ENCODE results near the gene CCDC78.

Gene CCDC78

DNA sequence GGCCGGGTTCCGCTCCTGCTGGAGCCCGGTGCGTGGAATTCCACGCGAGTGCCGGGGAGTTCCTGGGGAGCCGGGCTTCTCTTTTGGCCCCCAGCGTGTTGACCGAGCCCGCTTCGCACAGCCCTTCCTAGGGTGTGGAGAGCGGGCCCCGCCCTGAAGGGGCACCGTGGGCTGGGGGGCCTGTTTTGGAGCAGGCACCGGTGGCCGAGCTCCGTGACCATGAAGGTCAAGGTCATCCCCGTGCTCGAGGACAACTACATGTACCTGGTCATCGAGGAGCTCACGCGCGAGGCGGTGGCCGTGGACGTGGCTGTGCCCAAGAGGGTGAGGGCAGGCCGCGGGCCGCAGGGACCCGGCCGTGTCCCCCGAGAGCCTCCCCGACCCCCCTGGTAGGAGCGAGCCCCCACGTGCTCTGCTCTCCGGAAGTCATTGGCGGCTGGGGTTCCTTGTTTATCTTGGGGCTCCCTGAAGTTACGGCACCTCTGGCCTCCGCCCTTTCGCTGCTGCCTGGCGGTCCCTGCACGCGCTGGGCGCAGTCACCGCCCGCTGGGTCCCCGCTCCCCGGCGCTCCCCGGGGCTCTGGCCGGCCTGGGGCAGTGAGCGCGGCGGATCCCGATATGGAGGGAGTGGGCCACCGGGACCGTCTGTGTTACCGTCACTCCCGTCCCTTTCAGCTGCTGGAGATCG, 1.2 kb upstream of the CCDC78 start:
- H3K4me3 ChIP-seq (ENCODE audit: low read depth, low read length): peak overlapping the region; percentile 81
- DNase-seq (ENCODE audit: low read depth): no peak

DNA sequence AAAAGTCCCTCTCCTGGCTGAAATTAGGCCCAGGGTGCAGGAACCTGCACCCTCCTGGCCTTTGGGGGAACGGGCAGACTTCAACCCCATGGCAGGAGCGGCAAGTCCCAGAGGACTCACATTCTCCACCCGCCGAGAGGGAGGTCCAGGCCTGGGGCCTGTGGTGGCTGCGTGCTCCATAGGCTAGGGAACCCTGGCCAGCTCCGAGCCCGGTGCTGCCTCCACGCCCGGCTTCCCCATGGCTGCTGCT, 130 bp downstream of the CCDC78 start:
- no peak for DNase-seq (ENCODE audit: low read depth)
- H3K4me3 ChIP-seq (ENCODE audit: low read depth, low read length): no peak overlapping the region

DNA sequence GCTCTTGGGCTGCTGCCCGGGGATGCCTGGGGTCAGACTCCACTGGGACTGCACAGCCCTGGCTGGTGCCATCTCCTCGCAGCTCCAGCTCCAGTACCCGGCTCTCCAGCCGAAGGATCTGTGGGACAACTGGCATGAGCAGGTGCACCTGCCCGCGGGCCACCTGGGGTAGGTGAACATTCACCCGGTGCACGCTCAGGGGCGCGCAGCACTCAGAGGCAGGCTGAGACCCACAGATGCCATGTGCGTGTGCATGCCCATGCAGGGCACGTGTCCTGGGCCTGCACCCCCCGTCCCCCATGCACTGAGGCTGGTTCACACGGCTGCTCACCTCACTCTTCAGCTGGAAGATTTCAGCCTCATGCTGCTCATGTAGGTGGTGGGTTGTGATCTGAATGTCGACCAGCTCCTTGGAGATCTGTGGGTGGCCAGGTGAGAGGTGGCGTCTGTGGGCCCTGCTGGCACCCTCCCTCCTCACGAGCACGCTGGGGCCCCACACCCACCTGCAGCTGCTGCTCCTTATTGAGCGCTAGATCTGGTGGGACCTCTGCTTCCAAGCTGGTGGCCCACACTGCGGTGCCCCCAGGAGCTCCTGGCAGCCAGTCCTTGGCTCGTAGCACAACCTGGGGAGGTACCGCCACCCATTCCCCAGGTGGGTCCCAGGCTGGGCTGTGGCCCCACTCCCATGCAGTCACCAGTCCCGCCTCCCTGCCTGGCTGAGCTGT, 618 bp downstream of the CCDC78 start:
- no peak overlapping the region for H3K4me3 ChIP-seq (ENCODE audit: low read depth, low read length)
- no peak for DNase-seq (ENCODE audit: low read depth)

DNA sequence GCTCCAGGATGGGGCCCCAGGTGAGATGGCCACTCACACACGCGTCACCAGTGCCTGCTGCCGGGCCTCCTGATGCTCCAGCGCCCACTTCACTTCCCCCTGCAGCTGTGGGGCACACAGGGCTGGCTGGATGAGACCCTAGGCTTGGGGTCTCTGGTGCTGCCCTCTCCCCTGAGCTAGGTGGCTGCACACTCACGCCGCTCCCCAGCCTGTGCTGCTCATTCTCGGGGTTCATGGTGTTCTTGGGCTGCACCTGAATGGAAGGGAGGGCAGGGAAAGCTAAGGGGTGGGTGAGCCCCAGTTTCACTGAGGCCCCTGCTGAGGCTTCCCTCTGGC, 1.2 kb downstream of the CCDC78 start:
- no peak overlapping the region for H3K4me3 ChIP-seq (ENCODE audit: low read depth, low read length)
- DNase-seq (ENCODE audit: low read depth): no peak

DNA sequence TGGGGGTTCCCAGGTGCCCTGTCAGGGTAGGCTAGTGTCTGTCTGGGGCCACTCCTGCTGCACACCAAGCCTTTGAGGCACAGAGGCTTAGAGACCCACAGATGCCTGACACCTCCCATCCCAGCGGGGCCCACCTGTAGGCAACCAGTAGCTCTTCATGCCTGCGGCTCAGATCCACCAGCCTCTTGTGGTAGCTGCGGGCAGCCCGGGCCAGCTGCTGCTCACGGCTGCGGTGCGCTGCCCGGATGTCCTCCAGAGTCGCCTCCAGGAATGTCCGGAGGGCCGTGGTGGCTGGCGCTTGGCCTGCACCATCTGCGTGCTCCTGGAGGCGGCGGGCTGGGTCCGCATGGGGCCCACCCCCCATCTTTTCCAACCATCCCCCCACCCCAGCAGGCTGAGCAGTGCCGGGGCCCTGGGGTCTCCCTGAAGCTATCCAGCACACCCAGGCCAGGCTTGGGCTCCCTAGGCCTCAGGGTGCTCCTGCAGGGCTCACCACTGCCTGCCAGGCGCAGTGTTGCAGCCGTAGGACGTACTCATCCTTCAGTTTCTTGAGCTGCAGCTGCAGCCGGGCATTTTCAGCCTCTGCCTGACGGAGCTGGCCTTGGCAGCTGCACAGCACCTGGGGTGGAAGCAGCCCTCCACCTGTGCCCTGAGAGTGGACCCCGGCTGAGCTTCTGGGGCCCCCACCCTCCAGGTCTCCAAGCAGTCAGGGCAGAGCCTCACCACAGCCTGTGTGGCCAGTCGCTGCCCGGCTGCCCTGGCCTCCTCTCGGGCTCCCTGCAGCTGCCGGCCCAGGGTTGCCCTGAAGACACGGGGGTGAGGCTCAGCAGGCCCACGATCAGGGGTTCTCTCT, 1.8 kb downstream of the CCDC78 start:
- no peak overlapping the region for H3K4me3 ChIP-seq (ENCODE audit: low read depth, low read length)
- no peak for DNase-seq (ENCODE audit: low read depth)

DNA sequence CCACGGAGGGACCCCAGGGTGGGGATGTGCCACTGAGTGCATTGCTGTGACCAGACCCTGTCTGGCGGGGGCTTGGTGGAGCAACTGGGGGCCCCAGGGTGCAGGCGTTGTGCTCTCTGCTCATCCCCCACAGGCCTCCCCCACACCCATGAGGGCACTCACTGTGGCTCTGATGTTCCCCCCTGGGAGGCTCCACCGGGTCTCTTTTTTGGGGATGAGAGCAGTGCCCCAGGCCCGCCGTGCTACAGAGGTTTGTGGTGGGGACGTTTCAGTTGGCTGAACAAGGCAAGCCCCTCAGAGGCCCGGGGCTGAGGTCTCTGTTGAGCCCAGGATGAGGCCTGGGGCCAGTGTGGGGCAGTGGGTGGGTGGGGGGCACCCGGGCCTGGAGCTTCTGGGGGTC, 2.5 kb downstream of the CCDC78 start:
- no peak overlapping the region for H3K4me3 ChIP-seq (ENCODE audit: low read depth, low read length)
- DNase-seq (ENCODE audit: low read depth): no peak

DNA sequence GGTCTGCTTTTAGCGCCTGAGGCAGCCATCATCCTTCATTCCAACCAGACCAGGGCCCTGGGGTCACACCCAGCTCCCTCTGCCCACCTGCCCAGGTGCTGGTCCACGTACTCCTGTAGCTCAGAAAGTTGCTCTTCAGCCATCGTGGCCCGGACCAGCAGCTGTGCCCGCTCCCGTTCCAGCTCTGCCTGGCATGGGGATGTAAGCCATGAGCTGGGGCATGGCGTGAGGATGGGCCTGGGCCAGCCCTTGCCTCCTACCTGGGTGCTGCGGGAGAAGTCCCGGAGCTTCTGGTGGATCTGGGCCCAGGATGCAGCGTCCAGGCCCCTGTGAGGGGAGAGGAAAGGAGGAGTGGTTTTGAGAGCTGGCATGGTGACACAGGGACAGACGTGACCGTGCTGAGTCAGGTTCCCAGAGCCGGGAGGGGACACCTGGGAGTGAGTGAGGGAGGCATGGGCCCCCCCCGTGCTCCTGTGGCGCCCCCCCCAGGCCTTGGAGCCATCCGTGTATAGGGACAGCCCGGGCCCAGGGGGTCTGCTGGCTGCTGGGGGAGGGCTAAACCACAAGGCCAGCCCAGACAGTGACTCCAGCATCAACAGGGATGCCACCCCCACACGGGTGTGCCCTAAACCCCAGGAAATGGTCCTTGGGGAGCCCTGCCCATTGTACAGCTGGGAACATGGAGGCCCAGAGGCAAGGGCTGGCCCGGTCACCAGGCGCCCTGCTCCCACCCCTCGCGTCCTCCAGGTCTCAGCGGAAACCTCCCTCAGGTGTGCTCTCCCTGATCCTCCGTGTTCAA, 3.2 kb downstream of the CCDC78 start:
- no peak for DNase-seq (ENCODE audit: low read depth)
- H3K4me3 ChIP-seq (ENCODE audit: low read depth, low read length): no peak overlapping the region

DNA sequence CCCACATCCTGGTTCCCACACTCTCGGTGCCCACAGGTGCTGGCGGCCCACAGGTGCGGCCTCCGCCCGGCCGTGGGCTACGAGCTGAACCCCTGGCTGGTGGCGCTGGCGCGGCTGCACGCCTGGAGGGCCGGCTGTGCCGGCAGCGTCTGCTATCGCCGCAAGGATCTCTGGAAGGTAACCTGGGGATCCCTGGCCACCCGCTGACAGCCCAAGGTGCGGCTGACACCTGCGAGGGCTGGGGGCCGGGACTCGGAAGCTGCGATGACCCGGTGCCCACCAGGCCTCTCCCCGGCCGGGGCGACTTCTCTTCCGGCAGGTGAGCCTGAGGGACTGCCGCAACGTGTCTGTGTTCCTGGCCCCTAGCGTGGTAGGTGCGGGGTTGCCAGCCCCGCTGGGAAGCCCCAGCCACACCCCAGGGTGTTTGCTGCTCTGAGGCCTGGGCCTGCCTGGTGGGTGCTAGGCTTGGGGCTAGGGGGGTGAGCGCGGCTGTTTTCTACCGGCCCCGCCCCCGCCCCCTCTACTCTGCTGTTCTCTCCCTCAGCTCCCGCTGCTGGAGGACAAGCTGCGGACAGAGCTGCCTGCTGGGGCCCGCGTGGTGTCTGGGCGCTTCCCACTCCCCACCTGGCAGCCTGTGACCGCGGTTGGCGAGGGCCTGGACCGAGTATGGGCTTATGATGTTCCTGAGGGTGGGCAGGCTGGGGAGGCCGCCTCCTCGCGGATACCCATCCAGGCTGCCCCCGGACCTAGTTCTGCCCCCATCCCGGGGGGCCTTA, 4.3 kb downstream of the CCDC78 start:
- peak overlapping the region; percentile 78 for H3K4me3 ChIP-seq (ENCODE audit: low read depth, low read length)
- no peak for DNase-seq (ENCODE audit: low read depth)

DNA sequence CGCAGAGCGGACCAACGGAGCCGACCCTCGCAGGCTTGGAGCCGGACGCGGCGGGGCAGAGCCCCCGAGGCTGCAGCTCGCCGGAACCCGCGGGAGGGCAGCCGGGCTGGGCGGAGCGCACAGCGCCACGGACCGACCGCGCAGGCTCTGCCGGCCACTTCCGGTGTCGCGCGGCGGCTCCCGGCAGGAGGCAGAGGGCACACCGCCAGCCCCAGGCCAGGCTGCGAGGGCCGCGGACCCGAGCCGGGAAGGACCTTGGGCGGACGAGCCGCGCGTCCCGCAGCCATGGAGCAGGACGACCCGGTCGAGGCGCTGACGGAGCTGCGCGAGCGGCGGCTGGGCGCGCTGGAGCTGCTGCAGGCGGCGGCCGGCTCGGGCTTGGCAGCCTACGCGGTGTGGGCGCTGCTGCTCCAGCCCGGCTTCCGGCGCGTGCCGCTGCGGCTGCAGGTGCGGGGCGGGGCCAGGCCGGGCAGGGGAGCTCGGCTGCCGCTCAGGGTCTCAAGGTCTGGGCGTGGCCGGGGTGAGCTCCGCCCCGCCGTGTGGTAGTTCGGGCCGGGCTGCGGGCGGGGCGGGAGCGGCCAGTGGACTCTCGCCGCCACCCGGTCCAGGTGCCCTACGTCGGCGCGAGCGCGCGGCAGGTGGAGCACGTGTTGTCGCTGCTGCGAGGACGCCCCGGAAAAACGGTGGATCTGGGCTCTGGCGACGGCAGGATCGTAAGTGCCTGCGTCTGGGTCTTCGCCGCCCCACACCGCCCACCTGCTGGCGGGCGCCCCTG, 5.1 kb downstream of the CCDC78 start, which contains the start of gene ANTKMT:
Gene ANTKMT, plus strand, starts transcription at position 157 of the 775 bp plus-strand sequence. Its CDS starts 129 bp downstream, at position 286.
- peak within 1 kb of the TSS; percentile 78 for H3K4me3 ChIP-seq (ENCODE audit: low read depth, low read length)
- DNase-seq (ENCODE audit: low read depth): no peak

DNA sequence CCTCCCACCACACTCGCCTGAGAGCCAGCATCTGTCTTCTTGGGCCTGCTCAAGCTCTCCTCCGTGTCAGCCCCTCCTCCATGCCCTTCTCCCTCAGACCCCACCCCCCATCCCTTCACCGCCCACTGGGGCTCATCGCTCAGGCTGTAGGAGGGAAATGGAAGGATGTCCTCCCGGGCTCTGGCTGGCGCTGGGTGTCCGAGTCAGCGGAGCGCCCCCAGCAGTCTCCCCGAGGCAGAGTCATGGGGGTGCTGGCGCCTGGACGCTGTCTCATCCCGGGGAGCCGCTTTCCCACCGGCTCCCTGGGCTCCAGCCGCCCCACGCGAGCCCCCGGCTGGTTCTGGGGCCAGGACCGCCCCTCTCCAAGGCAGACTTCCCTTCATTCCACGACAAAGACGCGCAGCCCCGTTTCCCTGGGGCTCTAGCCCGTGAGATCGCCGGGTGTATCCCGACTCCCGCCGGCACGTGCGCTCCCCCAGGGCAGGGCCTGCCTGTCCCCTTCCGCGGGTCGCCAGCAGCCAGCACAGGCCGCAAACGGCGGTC, 5.7 kb downstream of the CCDC78 start:
- peak; percentile 46 for DNase-seq (ENCODE audit: low read depth)
- peak overlapping the region; percentile 78 for H3K4me3 ChIP-seq (ENCODE audit: low read depth, low read length)

DNA sequence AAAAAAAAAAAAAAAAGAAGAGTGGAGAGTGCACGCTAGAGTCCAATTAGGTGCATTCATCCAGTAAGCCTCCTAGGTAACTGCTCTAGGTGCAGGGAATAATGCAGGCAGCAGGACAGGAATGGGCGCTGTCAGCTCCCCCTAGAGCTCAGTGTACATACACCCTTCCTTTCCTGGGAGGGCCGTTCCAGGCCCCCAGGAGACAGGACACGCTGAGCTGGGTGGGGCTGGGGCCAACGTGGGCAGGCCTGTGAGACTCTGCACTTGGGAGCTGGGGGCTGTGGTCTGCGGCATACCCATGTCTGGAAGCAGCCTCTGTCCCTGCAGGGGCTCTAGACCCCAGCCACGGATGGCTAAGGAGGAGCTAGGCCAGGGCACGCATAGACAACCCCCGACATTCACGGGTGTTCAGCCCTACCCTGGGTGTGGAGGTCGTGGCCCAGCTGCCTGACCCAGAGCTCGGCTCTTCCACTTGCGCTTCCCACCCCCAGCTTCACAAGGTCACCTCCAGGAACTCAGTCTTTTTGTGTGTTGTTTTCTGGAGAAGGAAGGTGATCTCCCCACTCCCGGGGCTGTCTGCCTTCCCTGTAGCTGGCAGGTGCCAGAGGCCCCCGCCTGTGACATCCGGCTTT, 6.3 kb downstream of the CCDC78 start:
- no peak for DNase-seq (ENCODE audit: low read depth)
- peak overlapping the region; percentile 78 for H3K4me3 ChIP-seq (ENCODE audit: low read depth, low read length)

DNA sequence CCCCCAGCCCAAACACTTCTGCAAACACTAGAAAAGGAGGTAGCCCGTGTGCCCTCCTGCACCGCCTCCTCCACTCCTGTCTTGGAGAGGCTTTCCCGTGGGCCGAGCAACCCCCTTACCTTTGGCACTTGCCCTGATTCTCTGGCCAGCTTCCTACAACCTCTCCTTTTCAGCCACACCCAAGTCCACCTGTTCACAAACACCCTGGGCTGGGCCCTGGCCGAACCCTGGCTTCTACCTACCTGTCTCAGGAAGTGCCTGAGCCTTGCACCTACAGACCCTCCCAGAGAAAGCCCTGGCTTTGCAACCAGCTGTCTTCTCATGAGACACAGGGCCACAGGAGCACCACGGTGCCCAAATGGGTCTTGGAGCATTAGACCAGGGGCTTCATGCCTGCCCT, 7.3 kb downstream of the CCDC78 start:
- DNase-seq (ENCODE audit: low read depth): no peak
- no peak overlapping the region for H3K4me3 ChIP-seq (ENCODE audit: low read depth, low read length)

DNA sequence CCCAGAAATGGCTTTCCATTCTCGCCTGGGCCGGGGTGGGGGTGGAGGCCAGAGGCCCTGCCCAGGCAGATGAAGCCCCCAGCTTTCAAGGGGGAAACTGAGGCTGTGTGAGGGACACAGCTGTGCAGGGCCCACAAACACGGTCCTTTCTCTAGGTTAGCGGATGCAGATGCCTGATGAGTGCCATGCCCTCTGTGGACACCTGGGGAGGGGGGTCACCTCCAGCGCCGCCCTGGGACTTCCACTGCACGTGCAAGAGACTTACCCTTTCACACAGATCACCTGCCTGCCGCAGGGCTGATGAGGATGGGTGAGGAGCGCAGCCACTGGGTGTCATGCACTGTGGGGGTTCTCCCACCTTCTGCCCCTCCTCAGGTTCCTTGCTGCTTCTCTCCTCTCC, 7.9 kb downstream of the CCDC78 start:
- no peak overlapping the region for H3K4me3 ChIP-seq (ENCODE audit: low read depth, low read length)
- DNase-seq (ENCODE audit: low read depth): no peak

DNA sequence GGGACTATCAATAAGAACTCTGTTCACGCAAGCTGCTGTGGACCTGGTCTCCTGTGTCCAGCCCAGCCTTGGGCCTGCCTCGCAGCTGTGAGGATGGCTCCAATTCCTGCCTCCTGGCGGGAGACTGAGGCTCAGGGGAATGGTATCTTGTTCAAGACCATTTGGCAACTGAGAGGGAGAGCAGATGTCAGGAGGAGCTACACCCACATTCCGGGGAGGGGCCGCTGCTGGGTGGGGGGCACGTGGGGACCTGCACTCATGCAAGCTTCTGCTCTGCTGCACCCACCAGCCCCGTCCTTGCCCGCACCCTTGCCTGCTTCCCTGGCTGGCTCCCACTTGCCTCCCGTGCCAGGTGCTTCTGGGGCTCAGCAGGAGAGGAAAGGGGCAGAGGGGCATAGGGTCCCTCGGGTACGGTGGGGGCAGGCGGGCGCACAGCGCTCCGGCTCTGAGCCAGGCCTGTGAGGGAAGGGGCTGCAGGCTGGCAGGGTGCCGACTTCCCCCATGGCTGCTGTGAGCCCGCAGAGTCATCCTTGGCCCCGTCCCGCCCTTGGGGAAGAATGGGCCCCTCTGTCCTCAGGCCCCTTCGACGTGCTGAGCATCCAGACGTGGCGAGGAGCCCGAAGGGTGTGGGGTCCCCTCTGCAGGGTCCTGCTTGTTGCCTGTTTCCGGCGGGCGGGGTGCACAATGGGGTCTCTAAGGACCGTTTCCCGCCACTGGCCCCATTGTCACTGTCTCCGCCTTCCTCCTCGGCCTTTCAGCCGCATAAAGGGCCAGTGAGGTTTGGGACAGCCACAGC, 8.6 kb downstream of the CCDC78 start:
- H3K4me3 ChIP-seq (ENCODE audit: low read depth, low read length): no peak overlapping the region

DNA sequence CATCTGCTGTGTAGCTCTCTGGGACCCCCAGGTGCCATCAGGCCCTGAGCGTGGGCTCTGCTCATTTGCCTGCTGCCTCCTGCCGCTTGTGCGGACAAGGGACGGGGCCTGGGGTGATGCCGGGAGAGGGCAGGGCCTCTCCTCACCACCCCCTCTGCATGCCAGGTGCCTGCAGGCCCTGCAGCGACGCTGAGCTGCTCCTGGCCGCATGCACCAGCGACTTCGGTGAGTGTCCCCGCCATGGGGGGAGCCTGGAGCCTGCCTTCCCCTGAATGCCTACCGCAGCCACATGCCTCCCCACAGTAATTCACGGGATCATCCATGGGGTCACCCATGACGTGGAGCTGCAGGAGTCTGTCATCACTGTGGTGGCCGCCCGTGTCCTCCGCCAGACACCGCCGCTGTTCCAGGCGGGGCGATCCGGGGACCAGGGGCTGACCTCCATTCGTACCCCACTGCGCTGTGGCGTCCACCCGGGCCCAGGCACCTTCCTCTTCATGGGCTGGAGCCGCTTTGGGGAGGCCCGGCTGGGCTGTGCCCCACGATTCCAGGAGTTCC, 9.4 kb downstream of the CCDC78 start:
- H3K4me3 ChIP-seq (ENCODE audit: low read depth, low read length): no peak overlapping the region
- no peak for DNase-seq (ENCODE audit: low read depth)

More for the DNA sequence above, 8.6 kb downstream of the CCDC78 start:
- DNase-seq (ENCODE audit: low read depth): no peak

DNA sequence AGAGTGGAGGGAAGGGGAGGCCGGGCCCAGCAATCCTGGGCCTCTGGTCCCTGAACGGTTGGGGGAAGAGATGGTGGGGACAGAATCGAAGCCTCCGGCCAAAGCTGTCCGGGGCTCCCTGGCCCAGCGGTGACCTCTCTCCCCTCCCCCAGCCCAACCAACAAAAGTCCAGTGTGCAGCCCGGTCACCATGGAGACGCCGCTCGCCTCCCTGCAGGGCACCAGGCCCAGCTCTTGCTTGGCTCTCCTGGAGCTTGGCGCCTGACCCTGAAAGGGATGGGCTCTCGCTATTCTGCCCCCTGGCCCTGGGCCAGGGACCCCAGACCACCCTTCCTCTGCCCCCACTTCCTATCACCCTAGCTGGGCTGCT, 10.1 kb downstream of the CCDC78 start:
- peak overlapping the region; percentile 63 for H3K4me3 ChIP-seq (ENCODE audit: low read depth, low read length)
- DNase-seq (ENCODE audit: low read depth): no peak
